Inferior parietal cortex (tissue), 1 donor: ENCODE data around the gene MLKL.
A peak's percentile ranks its signal among the peaks of the same experiment; 100 is the strongest.
"Not testable (repeated sequence)": the region's sequence is repeated elsewhere in the genome, so short reads cannot be mapped to it uniquely, and the experiment has no call there.

ENCODE experiments used
- DNase-seq: peaks from one replicate; pipeline ENCODE4 v3.0.0-alpha.2; 2016; ENCODE audit errors: extremely low spot score

MLKL gene

GRCh38 chr16:74732707-74733350 lies 32.2 kb upstream of the MLKL start:
- no peak for DNase-seq

GRCh38 chr16:74731853-74732477 lies 31.3 kb upstream of the MLKL start:
- DNase-seq: no peak

- DNase-seq: no peak
These were observed 29.4 kb upstream of the MLKL start for GRCh38 chr16:74729783-74730683.

- no peak for DNase-seq
These were observed 27.2 kb upstream of the MLKL start for GRCh38 chr16:74727903-74728302.

- no peak for DNase-seq
These were observed 26.1 kb upstream of the MLKL start for GRCh38 chr16:74726716-74727115.

GRCh38 chr16:74725651-74726455 lies 25.2 kb upstream of the MLKL start:
- DNase-seq: no peak

- DNase-seq: no peak
These were observed 24.3 kb upstream of the MLKL start for GRCh38 chr16:74724820-74725549.

GRCh38 chr16:74723256-74723655 lies 22.6 kb upstream of the MLKL start:
- no peak for DNase-seq

- DNase-seq: not testable (repeated sequence)
These were observed 21.5 kb upstream of the MLKL start for GRCh38 chr16:74722156-74722555.

- DNase-seq: no peak
These were observed 21.1 kb upstream of the MLKL start for GRCh38 chr16:74721716-74722115.

- no peak for DNase-seq
These were observed 19.9 kb upstream of the MLKL start for GRCh38 chr16:74720579-74720978.

GRCh38 chr16:74718741-74719610 lies 18.3 kb upstream of the MLKL start:
- DNase-seq: no peak

- DNase-seq: no peak
These were observed 17.5 kb upstream of the MLKL start for GRCh38 chr16:74718140-74718539.

- no peak for DNase-seq
These were observed 16.7 kb upstream of the MLKL start for GRCh38 chr16:74717367-74717766.

- DNase-seq: no peak
These were observed 15.7 kb upstream of the MLKL start for GRCh38 chr16:74716355-74716754.

GRCh38 chr16:74713876-74714275 lies 13.2 kb upstream of the MLKL start:
- DNase-seq: no peak

GRCh38 chr16:74713325-74713724 lies 12.7 kb upstream of the MLKL start:
- no peak for DNase-seq

- DNase-seq: no peak
These were observed 11.3 kb upstream of the MLKL start for GRCh38 chr16:74711938-74712337.

- no peak for DNase-seq
These were observed 9.7 kb upstream of the MLKL start for GRCh38 chr16:74710401-74710800.

GRCh38 chr16:74709441-74709877 lies 8.8 kb upstream of the MLKL start:
- DNase-seq: peak; percentile 96
